Right cardiac atrium (tissue), 5 donors: ENCODE measurements around the gene CABP4. TPM values are rescaled to one million over a fixed set of nuclear protein-coding genes. Genes with fewer than 3 reads are reported as not detected.

Experiments
- ATAC-seq, 2 donors: fragments of 200-7000 bp; cut with Tn5 transposase; one replicate each; pipeline versions ENCODE4 v1.8.0 to v1.9.1; 2020; ENCODE audit warnings: moderate library complexity in 2 of 2, mild to moderate bottlenecking in 1 of 2
- DNase-seq, 3 donors: peaks; one replicate each; pipeline ENCODE4 v3.0.0-alpha.2; 2020
- H3K27ac ChIP-seq: one replicate; pipeline ENCODE4 v1.5.1; 2013; ENCODE audit warnings: mild to moderate bottlenecking, low read length, control low read depth, moderate library complexity
- H3K27me3 ChIP-seq: one replicate; pipeline ENCODE4 v1.6.1; 2013; ENCODE audit not compliant: control insufficient read depth, insufficient read depth
- H3K4me1 ChIP-seq: one replicate; pipeline ENCODE4 v1.6.1; 2013; ENCODE audit warnings: low read length; ENCODE audit not compliant: control insufficient read depth, insufficient read depth
- H3K4me3 ChIP-seq: one replicate; pipeline ENCODE4 v1.5.1; 2013; ENCODE audit warnings: low read length, control low read depth
- H3K9me3 ChIP-seq: one replicate; pipeline ENCODE4 v1.6.1; 2013; ENCODE audit warnings: low read length; ENCODE audit not compliant: control insufficient read depth
- WGBS: extraction: QIAGEN DNeasy Blood & Tissue Kit; methylation state at CpG from one replicate; pipeline ENCODE4 v1.1.7; 2013; 5-methylcytosine and 5-hydroxymethylcytosine counted together
- intact Hi-C, 4 donors: fragments of 100-400 bp; cut with DNase I; formaldehyde crosslinking; loops; one replicate each; pipeline versions ENCODE4 v1.11.0 to v1.14.0; 2022 to 2023
- polyA plus RNA-seq: library from polyadenylated mRNA; stranded (reverse); fragments of 200-250 nt; gene quantifications from one replicate; pipeline ENCODE4 v1.2.3, GENCODE V29; 2013
- total RNA-seq, 4 donors: library from RNA; stranded (reverse); fragmentation: NEBNext Ultra II Directional; extraction: Animal tissue kit (Norgen Biotek cat#: 25700); gene quantifications; one replicate each; pipeline ENCODE4 v1.2.1, GENCODE V29; 2021
- donor health status: healthy with polysubstance abuse.
- donor health status: DM: no; HTN: yes; CAD: no.
- donor health status: DM: no; HTN: no; CAD: no.
- donor health status: DM: no; HTN: yes; CAD: no; lungs with severe emphysema.
- donor health status: DM: yes; HTN: yes; CAD: no.

Gene CABP4
- total and polyA plus RNA-seq, 5 donors = 0.81 to 1.8 (median 1.2) TPM

DNA sequence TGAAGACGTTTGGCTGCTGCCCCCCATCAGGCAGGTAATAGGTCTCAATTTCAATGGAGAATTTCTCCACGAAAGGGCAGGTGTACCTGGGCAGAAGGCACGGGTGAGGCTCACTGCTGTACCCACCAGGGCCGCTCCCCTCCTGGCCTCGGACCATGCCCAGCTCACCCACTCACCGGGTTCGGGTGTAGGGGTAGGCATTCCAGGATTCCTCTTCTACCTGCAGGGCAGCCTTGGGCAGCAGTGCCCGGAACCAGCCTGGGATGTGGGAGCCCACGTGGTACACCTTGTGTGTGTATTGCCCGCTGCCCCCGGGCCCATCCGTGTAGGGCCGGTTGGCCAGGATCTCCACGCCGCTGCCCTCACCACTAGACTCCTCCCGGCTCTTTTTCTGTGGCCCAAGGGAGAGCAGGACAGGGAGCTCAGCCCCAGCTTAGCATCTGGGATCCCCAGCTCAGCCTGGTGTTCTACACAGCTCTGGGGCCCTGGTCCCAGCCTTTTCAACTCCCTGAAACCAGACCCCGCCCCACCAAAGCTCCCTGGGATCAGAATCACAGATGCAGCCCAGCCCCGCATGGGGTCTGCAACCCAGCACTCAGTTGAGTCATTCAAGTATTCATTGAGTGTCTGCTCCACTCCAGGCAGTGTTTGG is 47.3 kb downstream of the CABP4 start:
- Histone ChIP-seq H3K4me1 (peaks cover 7% of the 10 kb centered on the region), H3K27ac (no peak overlapping the region), H3K27me3 (no peaks in the 10 kb centered on the region), H3K9me3 (no peaks in the 10 kb centered on the region), H3K4me3 (no peak overlapping the region)
- WGBS = 96% methylated on average over 18 of the region's 18 CpGs
- ATAC-seq (no peak), DNase-seq (peak in 1 of 3 donors; percentile 51)
- intact Hi-C loops = loop anchor here in 2 of 4 donors (10.0 kb wide), 2 partner anchors 98 to 108 kb away; partner anchors contain the start of genes PPP1CA (in 1 of the 2), RAD9A (in 1 of the 2) and TBC1D10C (in 1 of the 2)

DNA sequence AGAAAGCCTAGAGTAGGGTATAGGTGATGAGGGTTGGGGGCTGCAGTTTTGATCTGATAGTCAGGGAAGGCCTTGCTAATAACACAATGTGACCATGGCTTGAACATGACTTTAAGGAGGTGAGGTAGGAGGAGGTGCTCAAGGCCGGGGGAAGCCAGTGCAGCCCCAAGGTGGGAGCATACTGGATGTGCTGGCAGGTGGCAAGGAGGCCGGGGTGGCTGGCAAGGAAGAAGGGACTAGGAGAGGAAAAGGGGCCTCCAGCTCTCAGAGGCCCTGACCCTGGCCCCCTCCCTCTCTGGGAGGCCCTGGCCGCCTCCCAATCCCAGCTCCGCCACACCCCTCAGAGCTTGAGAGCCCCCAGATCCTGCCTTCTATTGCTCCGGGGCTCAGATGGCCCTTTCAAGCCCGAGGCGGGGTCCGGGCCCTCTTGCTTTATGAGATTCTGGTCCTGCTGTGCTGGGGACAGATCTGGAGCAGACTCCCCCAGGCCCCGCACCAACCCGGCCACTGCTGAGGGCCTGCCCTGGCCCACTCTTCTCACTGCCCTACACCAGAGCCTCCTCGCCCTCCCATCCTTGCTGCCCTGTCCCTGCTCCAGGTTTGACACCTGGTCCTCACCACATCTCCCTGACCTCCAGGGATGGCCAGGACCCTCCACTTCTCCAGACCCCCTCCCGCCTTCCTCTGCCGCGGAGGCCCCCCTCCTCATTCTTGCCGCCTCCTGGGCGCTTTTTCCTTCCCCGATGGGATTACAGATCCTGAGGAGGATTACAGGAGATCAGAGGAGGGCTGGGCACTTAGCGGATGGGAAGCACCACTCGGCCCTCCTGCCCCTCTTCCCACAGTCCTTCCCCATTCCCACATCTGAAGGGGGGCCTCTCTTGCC is 48.2 kb downstream of the CABP4 start:
- Histone ChIP-seq H3K9me3 (no peaks in the 10 kb centered on the region), H3K27me3 (no peaks in the 10 kb centered on the region), H3K4me1 (peaks cover 7% of the 10 kb centered on the region), H3K4me3 (no peak overlapping the region), H3K27ac (no peak overlapping the region)
- DNase-seq (peak in 1 of 3 donors; percentile 56), ATAC-seq (no peak)
- WGBS = 78% methylated on average over 19 of the region's 19 CpGs
- intact Hi-C loops = loop anchor here in 2 of 4 donors (10.0 kb wide), 2 partner anchors 99 to 109 kb away; partner anchors contain the start of genes PPP1CA (in 1 of the 2), RAD9A (in 1 of the 2) and TBC1D10C (in 1 of the 2)

DNA sequence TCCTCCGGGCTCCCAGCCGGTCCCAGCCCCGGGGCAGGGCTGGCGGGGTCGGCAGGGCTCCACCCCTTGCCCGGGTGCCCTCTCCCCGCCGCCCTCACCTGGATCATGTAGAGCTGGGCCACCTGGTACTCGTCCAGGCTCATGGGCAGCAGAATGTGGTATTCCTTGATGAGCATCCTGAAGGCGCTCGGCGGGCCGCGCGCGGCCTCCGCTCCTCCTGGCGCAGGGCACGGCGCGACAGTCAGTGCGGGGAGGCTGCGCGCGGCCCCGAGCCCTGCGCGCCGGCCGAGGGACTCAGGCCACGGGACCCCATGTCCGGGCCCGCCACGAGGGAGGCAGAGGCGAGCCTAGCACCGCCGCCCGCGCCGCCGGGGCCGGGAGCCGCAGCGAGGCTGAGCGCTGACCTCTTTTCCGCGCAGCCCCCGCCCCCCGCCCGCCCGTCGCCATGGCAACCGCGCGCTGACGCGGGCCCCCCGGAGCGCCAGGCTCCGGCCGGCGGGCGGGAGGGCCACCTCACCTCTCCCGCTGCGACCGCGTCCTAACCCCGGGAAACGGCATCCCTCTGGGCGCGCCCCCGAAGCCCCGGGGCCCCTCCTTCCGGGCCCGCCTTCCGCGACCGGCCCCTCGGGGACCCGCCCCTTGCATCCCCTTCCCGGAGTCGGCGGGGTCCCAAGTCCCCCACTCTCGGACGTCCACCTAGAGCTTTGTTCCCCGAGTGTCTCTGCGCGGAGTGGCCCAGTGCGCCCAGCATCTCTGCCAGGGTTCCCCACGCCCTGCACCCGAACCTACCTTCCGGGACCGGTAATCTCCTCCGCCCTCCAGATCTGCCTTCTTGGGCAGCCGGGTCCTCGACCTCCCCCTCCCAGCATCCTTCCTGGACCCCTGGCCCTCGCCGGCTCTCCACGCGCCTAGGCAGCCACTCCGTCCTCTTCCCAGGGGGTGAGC is 49.1 kb downstream of the CABP4 start:
- ATAC-seq (no peak), DNase-seq (peak in 2 of 3 donors; percentile 73 to 74)
- peak overlapping the region; percentile 56 for H3K4me3 ChIP-seq
- 3% methylated on average over 101 of the region's 101 CpGs for whole genome bisulfite sequencing
- no peaks in the 10 kb centered on the region for H3K9me3 ChIP-seq
- no peaks in the 10 kb centered on the region for H3K27me3 ChIP-seq
- intact Hi-C loops = loop anchor here in 2 of 4 donors (10.0 kb wide), 2 partner anchors 99 to 109 kb away; partner anchors contain the start of genes PPP1CA (in 1 of the 2), RAD9A (in 1 of the 2) and TBC1D10C (in 1 of the 2)
- H3K27ac ChIP-seq = peak overlapping the region; percentile 40
- H3K4me1 ChIP-seq = peaks cover 10% of the 10 kb centered on the region

DNA sequence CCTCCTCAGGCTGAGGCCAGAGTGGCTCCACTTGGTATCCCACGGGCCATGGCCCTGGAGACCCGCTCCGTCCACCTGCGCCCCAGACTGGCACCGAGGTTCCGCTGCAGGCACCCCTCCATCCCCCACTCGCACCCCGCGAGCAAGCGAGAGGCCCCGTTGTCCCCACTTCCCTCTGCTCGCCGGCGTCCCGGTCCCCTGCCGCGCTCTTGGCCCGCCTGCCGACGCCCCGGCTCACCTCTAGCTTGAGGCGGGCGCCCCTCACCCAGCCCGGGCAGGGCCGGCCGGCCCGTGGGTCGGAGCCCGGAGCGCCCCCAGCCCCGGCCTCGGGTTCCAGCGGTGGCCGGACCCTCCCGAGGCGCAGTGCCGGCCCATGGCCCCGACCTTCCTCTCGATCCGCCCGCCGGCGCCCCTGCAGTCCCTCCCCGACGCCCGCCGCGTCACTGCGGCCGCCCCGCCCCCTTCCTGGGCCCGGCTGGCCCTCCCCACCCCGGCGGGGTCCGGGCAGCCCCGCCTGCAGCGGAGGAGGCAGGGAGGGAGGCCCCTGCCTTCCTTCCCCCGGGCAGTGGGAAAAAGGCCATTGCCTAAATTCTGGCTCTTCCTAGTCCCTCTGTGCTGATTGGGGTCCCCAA is 49.9 kb downstream of the CABP4 start, which contains the start of gene PITPNM1:
Gene PITPNM1 (minus strand): TSS at position 414 of the 632 bp plus-strand sequence. CDS start 1,183 bp downstream, outside the sequence.
- ATAC-seq (peak; percentile 34 to 43), DNase-seq (peak; percentile 85 to 94 (median 91))
- Histone ChIP-seq H3K27ac (peak within 1 kb of the TSS; percentile 80), H3K4me1 (peaks cover 10% of the 10 kb centered on the region), H3K4me3 (peak within 1 kb of the TSS; percentile 56), H3K9me3 (no peaks in the 10 kb centered on the region), H3K27me3 (no peaks in the 10 kb centered on the region)
- intact Hi-C loops = loop anchor here (5.0 to 10.0 kb wide), 4 partner anchors 100 to 113 kb away; partner anchors contain the start of genes PPP1CA (in 2 of the 4), RAD9A (in 2 of the 4) and TBC1D10C (in 2 of the 4)
- under 1% methylated on average over 58 of the region's 58 CpGs for WGBS

DNA sequence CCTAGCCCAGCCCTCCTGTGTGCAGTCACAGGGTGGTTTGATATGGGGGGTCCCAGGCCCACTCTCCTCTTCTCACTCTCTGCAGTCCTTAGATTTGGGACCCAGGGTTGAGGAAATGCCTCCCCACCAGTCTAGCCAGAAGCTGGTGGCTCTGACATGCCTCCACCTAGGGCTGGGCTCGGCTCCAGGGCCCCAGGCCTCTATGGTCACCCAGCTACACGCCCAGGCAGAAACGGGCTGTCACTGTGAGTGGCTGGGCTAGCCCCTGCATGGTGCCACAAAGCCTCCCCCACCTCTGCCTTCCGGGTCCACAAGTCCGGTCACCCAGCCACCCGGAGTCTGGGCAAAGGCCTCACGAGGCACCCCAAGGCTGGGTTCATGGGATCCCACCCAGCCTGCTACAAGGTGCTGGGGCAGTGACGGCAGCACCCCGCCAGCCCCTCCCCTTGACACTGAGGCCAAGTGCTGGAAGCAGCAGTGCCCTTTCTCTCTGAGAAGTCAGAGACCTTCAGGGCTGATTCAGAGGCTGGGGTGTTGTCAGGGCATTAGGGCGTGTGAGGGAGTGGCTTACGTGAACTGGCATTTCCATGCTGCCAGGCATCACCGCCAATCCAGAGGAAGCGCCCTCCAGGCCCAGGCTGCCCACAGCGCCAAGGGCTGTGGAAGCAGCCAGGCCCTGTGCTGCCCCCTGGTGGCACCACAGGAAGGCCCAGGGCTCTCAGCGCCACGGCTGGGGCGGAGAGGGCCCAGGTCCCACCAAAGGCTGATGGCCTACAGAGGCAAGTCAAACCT is 50.6 kb downstream of the CABP4 start:
- intact Hi-C loops = loop anchor here (5.0 to 10.0 kb wide), 4 partner anchors 101 to 114 kb away; partner anchors contain the start of genes PPP1CA (in 2 of the 4), RAD9A (in 2 of the 4) and TBC1D10C (in 2 of the 4)
- Histone ChIP-seq H3K9me3 (no peaks in the 10 kb centered on the region), H3K27me3 (no peaks in the 10 kb centered on the region), H3K27ac (peak overlapping the region; percentile 80), H3K4me1 (peaks cover 10% of the 10 kb centered on the region), H3K4me3 (peak overlapping the region; percentile 56)
- WGBS = 12% methylated on average over 17 of the region's 17 CpGs
- DNase-seq (peak; percentile 91 to 95 (median 94)), ATAC-seq (peak; percentile 54 to 55)

DNA sequence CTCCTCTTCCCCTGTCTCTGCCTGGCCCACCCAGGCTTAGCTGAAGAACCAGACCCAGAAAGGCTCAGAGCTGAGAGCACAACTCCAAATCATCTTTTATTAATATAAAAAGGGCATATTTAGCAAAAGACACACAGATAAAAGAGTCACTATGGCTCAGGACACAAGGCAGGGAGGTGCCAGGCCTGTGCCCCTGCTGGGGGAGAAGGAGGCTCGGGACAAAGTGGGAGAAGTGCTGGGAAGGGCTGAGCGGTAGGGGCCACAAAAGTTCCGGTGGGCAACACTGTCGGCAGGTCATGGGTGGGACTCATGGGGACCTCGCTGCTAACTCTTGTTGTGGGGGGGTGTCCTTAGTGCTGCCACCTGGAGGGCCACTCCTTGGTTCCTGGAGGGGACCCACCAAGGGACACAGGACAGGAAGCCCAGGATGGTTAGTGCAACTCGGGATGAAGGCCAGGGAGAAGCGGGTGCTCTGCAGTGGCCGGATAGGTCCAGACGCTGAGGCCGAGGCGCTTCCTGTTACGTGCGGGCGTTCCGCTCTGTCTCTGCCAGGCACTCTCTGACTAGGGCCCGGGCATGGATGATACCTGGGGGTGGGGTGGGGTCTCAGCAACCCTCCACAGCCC is 51.4 kb downstream of the CABP4 start:
- Histone ChIP-seq H3K27ac (peak overlapping the region; percentile 3), H3K4me3 (no peak overlapping the region), H3K9me3 (no peaks in the 10 kb centered on the region), H3K4me1 (peaks cover 10% of the 10 kb centered on the region), H3K27me3 (no peaks in the 10 kb centered on the region)
- intact Hi-C loops = loop anchor here (5.0 to 10.0 kb wide), 4 partner anchors 102 to 114 kb away; partner anchors contain the start of genes PPP1CA (in 2 of the 4), RAD9A (in 2 of the 4) and TBC1D10C (in 2 of the 4)
- DNase-seq (peak in 2 of 3 donors; percentile 69 to 71), ATAC-seq (no peak)
- WGBS = 83% methylated on average over 16 of the region's 16 CpGs

DNA sequence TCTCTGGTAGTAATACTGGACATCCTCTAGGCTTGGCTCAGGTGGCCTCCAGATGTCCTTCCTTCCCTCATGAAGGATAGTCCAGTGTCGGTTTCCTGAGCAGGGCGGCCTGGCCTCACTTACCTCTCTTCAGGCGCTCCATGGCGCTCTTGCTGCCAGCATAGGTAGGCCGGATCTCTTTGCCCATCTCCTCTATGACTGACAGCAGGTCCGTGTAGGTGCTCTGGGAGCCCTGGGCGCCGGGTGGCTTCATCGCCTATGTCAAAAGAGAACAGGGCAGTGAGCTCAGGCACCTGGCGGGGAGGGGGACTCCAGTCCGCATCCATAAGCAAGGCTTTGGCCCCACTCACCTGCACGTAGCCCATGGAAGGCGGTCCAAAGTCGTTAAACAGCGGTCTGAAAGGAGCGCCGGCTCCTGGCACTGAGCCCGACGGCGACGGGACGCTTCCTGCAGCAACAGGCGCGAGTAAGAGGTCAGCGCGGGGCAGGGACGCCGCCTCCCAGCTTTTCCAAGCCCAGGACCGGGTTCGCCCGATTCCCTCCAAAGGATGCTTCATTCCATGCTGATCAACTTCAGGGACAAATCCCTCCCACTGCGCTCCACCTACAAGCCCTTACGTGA is 52.2 kb downstream of the CABP4 start:
- no peaks in the 10 kb centered on the region for H3K27me3 ChIP-seq
- 32% methylated on average over 33 of the region's 33 CpGs for WGBS
- H3K9me3 ChIP-seq = no peaks in the 10 kb centered on the region
- peaks cover 10% of the 10 kb centered on the region for H3K4me1 ChIP-seq
- intact Hi-C loops = loop anchor here (5.0 to 10.0 kb wide), 4 partner anchors 103 to 115 kb away; partner anchors contain the start of genes PPP1CA (in 2 of the 4), RAD9A (in 2 of the 4) and TBC1D10C (in 2 of the 4)
- peak overlapping the region; percentile 86 for H3K27ac ChIP-seq
- peak overlapping the region; percentile 68 for H3K4me3 ChIP-seq
- ATAC-seq (peak in 1 of 2 donors; percentile 30), DNase-seq (peak in 1 of 3 donors; percentile 84)

DNA sequence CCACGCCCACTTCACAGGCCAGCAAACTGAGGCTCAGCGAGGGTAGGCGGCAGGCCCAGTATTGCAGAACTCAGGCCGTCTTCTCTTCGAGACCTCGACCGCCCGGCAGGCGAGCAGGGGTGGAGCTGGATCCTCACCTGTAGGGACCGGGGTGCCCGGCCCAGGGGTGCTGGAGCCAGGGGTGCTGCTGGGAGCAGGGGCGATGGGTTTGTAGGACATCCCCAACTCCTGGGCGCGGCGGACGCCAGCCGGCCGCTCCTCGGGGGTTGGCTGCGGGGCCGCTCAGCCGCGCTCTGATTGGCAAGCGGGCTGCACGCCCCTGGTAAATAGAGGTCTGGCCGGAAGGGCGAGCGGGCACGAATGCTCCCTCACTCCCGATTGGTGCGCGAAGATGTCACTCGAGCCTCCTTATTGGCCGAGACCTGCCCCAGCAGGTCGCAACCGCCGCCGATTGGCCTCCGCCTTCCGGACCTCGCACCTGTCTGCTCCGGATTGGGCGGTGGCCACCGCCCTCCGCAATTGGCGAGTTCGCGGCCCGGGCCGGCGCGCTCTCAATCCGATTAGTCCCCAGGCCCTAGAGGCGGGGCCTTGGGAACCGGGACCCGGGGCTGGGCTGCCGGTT is 52.8 kb downstream of the CABP4 start, which contains the start of gene CDK2AP2:
Gene CDK2AP2 (minus strand): TSS at position 299 of the 622 bp plus-strand sequence. CDS start 80 bp downstream, at position 219.
- H3K4me3 ChIP-seq = peak within 1 kb of the TSS; percentile 68
- intact Hi-C loops = loop anchor here (5.0 to 10.0 kb wide), 4 partner anchors 103 to 116 kb away; partner anchors contain the start of genes PPP1CA (in 2 of the 4), RAD9A (in 2 of the 4) and TBC1D10C (in 2 of the 4)
- ATAC-seq (peak; percentile 90 to 91), DNase-seq (peak; percentile 100)
- no peaks in the 10 kb centered on the region for H3K9me3 ChIP-seq
- WGBS = under 1% methylated on average over 57 of the region's 57 CpGs
- H3K27me3 ChIP-seq = no peaks in the 10 kb centered on the region
- peaks cover 10% of the 10 kb centered on the region for H3K4me1 ChIP-seq
- peak within 1 kb of the TSS; percentile 96 for H3K27ac ChIP-seq
